RWPE2 (cell line): ENCODE results near the gene WDR4.
A peak's percentile ranks its signal among the peaks of the same experiment; 100 is the strongest.
"Not testable (repeated sequence)": the region's sequence is repeated elsewhere in the genome, so short reads cannot be mapped to it uniquely, and the experiment has no call there.

Experiments
- ATAC-seq: fragments of 200-7000 bp; cut with Tn5 transposase; 3 replicates; pipeline ENCODE4 v1.9.1; 2021; ENCODE audit warnings: low read depth
- DNase-seq: peaks from one replicate; pipeline ENCODE4 v3.0.0-alpha.2; 2020; ENCODE audit warnings: low spot score
- H3K27ac ChIP-seq: fragments of 450-650 bp; 2 replicates; pipeline ENCODE4 v1.5.1; 2017; ENCODE audit warnings: mild to moderate bottlenecking; ENCODE audit not compliant: poor library complexity, severe bottlenecking
- H3K27me3 ChIP-seq: fragments of 250-450 bp; sonication (Bioruptor Pico); 2 replicates; pipeline ENCODE4 v1.5.1; 2021; ENCODE audit warnings: mild to moderate bottlenecking, moderate library complexity; ENCODE audit not compliant: insufficient read depth, poor library complexity, severe bottlenecking
- H3K36me3 ChIP-seq: fragments of 250-450 bp; sonication (Bioruptor Pico); 2 replicates; pipeline ENCODE4 v1.5.1; 2020; ENCODE audit warnings: low read depth, mild to moderate bottlenecking, moderate library complexity
- H3K4me1 ChIP-seq: fragments of 250-450 bp; sonication (Bioruptor Pico); 2 replicates; pipeline ENCODE4 v1.5.1; 2021; ENCODE audit warnings: mild to moderate bottlenecking, moderate library complexity; ENCODE audit not compliant: insufficient read depth, poor library complexity, severe bottlenecking
- H3K4me3 ChIP-seq: fragments of 250-450 bp; sonication (Bioruptor Pico); 2 replicates; pipeline ENCODE4 v1.5.1; 2021; ENCODE audit warnings: mild to moderate bottlenecking, moderate library complexity; ENCODE audit not compliant: severe bottlenecking
- H3K9me3 ChIP-seq: fragments of 250-450 bp; sonication (Bioruptor Pico); 2 replicates; pipeline ENCODE4 v1.5.1; 2021; ENCODE audit warnings: mild to moderate bottlenecking, moderate library complexity; ENCODE audit not compliant: severe bottlenecking
- CTCF ChIP-seq: fragments of 450-650 bp; IDR thresholded peaks from one replicate; pipeline ENCODE4 v1.5.1; 2017; ENCODE audit warnings: mild to moderate bottlenecking, moderate library complexity; ENCODE audit not compliant: poor library complexity, severe bottlenecking

The WDR4 gene

GRCh38 chr21:42846221-42846620, 33.1 kb downstream of the WDR4 start:
- H3K27ac ChIP-seq, result no peak overlapping the region
- no peaks in the 10 kb centered on the region for H3K4me1 ChIP-seq
- no peak overlapping the region for H3K4me3 ChIP-seq
- H3K9me3 ChIP-seq, result no peaks in the 10 kb centered on the region
- no peaks in the 10 kb centered on the region for H3K27me3 ChIP-seq
- H3K36me3 ChIP-seq, result peaks cover 71% of the 10 kb centered on the region
- peak; percentile 31 for DNase-seq
- no peak for TF ChIP-seq CTCF
- ATAC-seq, result no peak

GRCh38 chr21:42845296-42845965, 33.9 kb downstream of the WDR4 start:
- no peak for TF ChIP-seq CTCF
- no peaks in the 10 kb centered on the region for H3K27me3 ChIP-seq
- H3K27ac ChIP-seq, result no peak overlapping the region
- H3K4me1 ChIP-seq, result no peaks in the 10 kb centered on the region
- no peak overlapping the region for H3K4me3 ChIP-seq
- DNase-seq (peak; percentile 56), ATAC-seq (no peak)
- H3K36me3 ChIP-seq, result peaks cover 71% of the 10 kb centered on the region
- no peaks in the 10 kb centered on the region for H3K9me3 ChIP-seq

- no peak for TF ChIP-seq CTCF
- ATAC-seq (no peak), DNase-seq (peak; percentile 41)
- Histone ChIP-seq H3K4me3 (no peak overlapping the region), H3K36me3 (peaks cover 67% of the 10 kb centered on the region), H3K9me3 (no peaks in the 10 kb centered on the region), H3K27ac (no peak overlapping the region), H3K4me1 (no peaks in the 10 kb centered on the region), H3K27me3 (no peaks in the 10 kb centered on the region)
These were observed 34.8 kb downstream of the WDR4 start for GRCh38 chr21:42844411-42845113.

- TF ChIP-seq CTCF, result no peak
- H3K27ac ChIP-seq, result no peak overlapping the region
- peak; percentile 28 for DNase-seq
- no peaks in the 10 kb centered on the region for H3K27me3 ChIP-seq
- no peak overlapping the region for H3K4me3 ChIP-seq
- H3K36me3 ChIP-seq, result peaks cover 62% of the 10 kb centered on the region
- H3K4me1 ChIP-seq, result no peaks in the 10 kb centered on the region
- ATAC-seq, result no peak
- no peaks in the 10 kb centered on the region for H3K9me3 ChIP-seq
These were observed 36.3 kb downstream of the WDR4 start for GRCh38 chr21:42843056-42843455.

- peak; percentile 58 for DNase-seq
- ATAC-seq, H3K4me3 ChIP-seq, H3K4me1 ChIP-seq, H3K9me3 ChIP-seq, H3K27ac ChIP-seq, H3K27me3 ChIP-seq: not testable (repeated sequence)
- peaks cover 54% of the 10 kb centered on the region for H3K36me3 ChIP-seq
These were observed 37.3 kb downstream of the WDR4 start for GRCh38 chr21:42841916-42842655.
